Measurements from ENCODE around the gene BCL6B.
"Not testable (repeated sequence)": the region's sequence is repeated elsewhere in the genome, so short reads cannot be mapped to it uniquely, and the experiment has no call there.

Gene BCL6B

DNA sequence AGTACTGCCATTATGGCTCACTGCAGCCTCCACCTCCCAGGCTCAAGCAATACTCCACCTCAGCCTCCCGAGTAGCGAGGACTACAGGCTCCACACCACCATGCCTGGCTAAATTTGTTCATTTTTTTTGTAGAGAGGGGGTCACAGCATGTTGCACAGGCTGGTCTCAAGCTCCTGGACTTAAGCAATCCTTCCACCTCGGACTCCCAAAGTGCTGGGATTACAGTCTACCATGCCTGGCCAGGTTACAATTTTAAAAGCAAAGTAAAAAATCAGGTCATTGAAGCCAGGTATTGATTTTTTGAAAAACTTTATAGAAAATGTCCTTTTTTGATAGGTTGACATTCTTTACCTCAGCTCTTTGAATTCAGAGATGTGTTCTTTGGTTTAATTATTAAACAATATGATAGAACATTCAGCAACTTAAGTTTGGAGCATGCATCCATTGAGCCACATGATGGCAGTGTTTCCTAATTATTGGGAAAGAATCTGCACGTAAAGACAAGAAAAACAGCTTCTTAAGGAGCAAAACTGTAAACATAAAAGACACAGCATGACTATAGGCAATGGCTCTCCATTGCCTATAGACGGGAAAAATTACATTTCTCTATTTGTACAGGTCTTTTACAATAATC, 22.8 kb downstream of the BCL6B start:
- Histone ChIP-seq H3K79me2 (ENCODE audit: low read length) (no peaks in the 10 kb centered on the region), H3K4me2 (ENCODE audit: low read depth, low read length) (peak overlapping the region; percentile 88), H3F3A (ENCODE audit: insufficient read depth, low read length) (peaks cover 16% of the 10 kb centered on the region), H3K9ac (ENCODE audit: low read length) (no peak overlapping the region), H3K9me2 (replicated peaks; ENCODE audit: insufficient read depth, low read length) (no peaks in the 10 kb centered on the region), H3K4me3 (ENCODE audit: low read length) (peak overlapping the region; percentile 52), H3K36me3 (replicated peaks; ENCODE audit: insufficient read depth, low read length) (no peaks in the 10 kb centered on the region), H3K4me1 (ENCODE audit: low read length) (0 out of 2 replicates have a peak, but pooled peaks cover 10% of the 10 kb centered on the region), H4K20me1 (ENCODE audit: insufficient read depth, low read length) (no peaks in the 10 kb centered on the region), H3K27me3 (replicated peaks; ENCODE audit: insufficient read depth, low read length) (peaks cover 67% of the 10 kb centered on the region), H3K27ac (ENCODE audit: low read length) (no peak overlapping the region), H2AFZ (ENCODE audit: low read length) (peak overlapping the region; percentile 87; the same call in 1 of the 2 replicates), H3K9me3 (replicated peaks; ENCODE audit: insufficient read depth, low read length) (no peaks in the 10 kb centered on the region)
- peak; percentile 79 for DNase-seq
- TF ChIP-seq, protein P1, sequence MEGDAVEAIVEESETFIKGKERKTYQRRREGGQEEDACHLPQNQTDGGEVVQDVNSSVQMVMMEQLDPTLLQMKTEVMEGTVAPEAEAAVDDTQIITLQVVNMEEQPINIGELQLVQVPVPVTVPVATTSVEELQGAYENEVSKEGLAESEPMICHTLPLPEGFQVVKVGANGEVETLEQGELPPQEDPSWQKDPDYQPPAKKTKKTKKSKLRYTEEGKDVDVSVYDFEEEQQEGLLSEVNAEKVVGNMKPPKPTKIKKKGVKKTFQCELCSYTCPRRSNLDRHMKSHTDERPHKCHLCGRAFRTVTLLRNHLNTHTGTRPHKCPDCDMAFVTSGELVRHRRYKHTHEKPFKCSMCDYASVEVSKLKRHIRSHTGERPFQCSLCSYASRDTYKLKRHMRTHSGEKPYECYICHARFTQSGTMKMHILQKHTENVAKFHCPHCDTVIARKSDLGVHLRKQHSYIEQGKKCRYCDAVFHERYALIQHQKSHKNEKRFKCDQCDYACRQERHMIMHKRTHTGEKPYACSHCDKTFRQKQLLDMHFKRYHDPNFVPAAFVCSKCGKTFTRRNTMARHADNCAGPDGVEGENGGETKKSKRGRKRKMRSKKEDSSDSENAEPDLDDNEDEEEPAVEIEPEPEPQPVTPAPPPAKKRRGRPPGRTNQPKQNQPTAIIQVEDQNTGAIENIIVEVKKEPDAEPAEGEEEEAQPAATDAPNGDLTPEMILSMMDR (IDR thresholded peaks at IDR 0.05; ENCODE audit: low read length): peak; percentile 86
- no peak for TF ChIP-seq EZH2phosphoT487 (IDR thresholded peaks at IDR 0.05; ENCODE audit: low read length)

DNA sequence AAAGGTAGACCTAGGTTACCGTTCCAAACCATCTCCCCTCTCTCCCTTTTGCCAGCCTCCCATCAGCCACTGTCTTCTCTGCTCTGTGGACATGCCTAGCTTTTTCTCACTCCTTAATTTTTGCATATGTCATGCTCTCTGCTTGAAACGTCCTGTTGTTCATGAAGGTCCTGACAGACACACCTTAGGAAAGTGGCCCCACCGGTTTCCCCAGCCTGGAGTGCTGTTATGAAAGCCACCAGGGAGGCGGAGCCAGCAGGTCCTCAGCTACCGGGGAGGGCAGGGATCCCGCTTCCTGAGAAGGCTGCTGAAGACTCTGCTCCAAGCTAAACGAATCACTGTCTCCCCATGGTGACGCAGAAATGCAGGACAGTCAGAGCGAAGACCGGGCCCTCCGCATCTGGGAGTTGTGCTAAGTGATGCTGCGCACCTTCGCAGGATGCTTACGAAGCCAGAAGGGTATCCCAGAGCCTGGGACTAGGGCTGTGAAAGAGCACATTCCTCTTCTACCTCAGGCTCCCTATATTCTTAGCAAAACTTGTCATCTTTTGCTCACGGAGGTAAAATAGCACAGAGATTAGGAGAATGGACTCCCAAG, 23.4 kb downstream of the BCL6B start:
- DNase-seq: no peak
- H3K4me1 ChIP-seq (ENCODE audit: low read length): 0 out of 2 replicates have a peak, but pooled peaks cover 10% of the 10 kb centered on the region
- no peaks in the 10 kb centered on the region for H4K20me1 ChIP-seq (ENCODE audit: insufficient read depth, low read length)
- H3K9me2 ChIP-seq (replicated peaks; ENCODE audit: insufficient read depth, low read length): no peaks in the 10 kb centered on the region
- peak overlapping the region; percentile 3; the same call in 1 of the 2 replicates for H3K9ac ChIP-seq (ENCODE audit: low read length)
- no peak for TF ChIP-seq EZH2phosphoT487 (IDR thresholded peaks at IDR 0.05; ENCODE audit: low read length)
- TF ChIP-seq, protein P1 (IDR thresholded peaks at IDR 0.05; ENCODE audit: low read length): no peak
- no peak for TF ChIP-seq EZH2 (optimal IDR thresholded peaks at IDR 0.05; ENCODE audit: low read depth, low read length)
- no peaks in the 10 kb centered on the region for H3K36me3 ChIP-seq (replicated peaks; ENCODE audit: insufficient read depth, low read length)
- H2AFZ ChIP-seq (ENCODE audit: low read length): peak overlapping the region; percentile 87
- H3K79me2 ChIP-seq (ENCODE audit: low read length): no peaks in the 10 kb centered on the region
- H3K4me2 ChIP-seq (ENCODE audit: low read depth, low read length): peak overlapping the region; percentile 88
- H3K27me3 ChIP-seq (replicated peaks; ENCODE audit: insufficient read depth, low read length): peaks cover 65% of the 10 kb centered on the region
- H3F3A ChIP-seq (ENCODE audit: insufficient read depth, low read length): peaks cover 16% of the 10 kb centered on the region
- H3K9me3 ChIP-seq (replicated peaks; ENCODE audit: insufficient read depth, low read length): no peaks in the 10 kb centered on the region
- H3K4me3 ChIP-seq (ENCODE audit: low read length): peak overlapping the region; percentile 52
- H3K27ac ChIP-seq (ENCODE audit: low read length): peak overlapping the region; percentile 3; the same call in 1 of the 2 replicates

- not testable (repeated sequence) for H4K20me1 ChIP-seq (ENCODE audit: insufficient read depth, low read length); H3K9me2 ChIP-seq (replicated peaks; ENCODE audit: insufficient read depth, low read length); H3K36me3 ChIP-seq (replicated peaks; ENCODE audit: insufficient read depth, low read length); H3K79me2 ChIP-seq (ENCODE audit: low read length); H3K4me1 ChIP-seq (ENCODE audit: low read length); H3K9me3 ChIP-seq (replicated peaks; ENCODE audit: insufficient read depth, low read length)
- H3K4me2 ChIP-seq (ENCODE audit: low read depth, low read length): peak overlapping the region; percentile 88
- peak overlapping the region; percentile 23; the same call in 1 of the 2 replicates for H3K27ac ChIP-seq (ENCODE audit: low read length)
- peak overlapping the region; percentile 52 for H3K4me3 ChIP-seq (ENCODE audit: low read length)
- DNase-seq: peak; percentile 93
- peaks cover 58% of the 10 kb centered on the region for H3K27me3 ChIP-seq (replicated peaks; ENCODE audit: insufficient read depth, low read length)
- H2AFZ ChIP-seq (ENCODE audit: low read length): peak overlapping the region; percentile 87
- peaks cover 16% of the 10 kb centered on the region for H3F3A ChIP-seq (ENCODE audit: insufficient read depth, low read length)
- peak overlapping the region; percentile 3; the same call in 1 of the 2 replicates for H3K9ac ChIP-seq (ENCODE audit: low read length)
These were observed 24.0 kb downstream of the BCL6B start for GRCh38 chr17:7046725-7047397.
